ENCODE data around the gene EIPR1.
"Not testable (repeated sequence)": the region's sequence is repeated elsewhere in the genome, so short reads cannot be mapped to it uniquely, and the experiment has no call there.

The EIPR1 gene

DNA sequence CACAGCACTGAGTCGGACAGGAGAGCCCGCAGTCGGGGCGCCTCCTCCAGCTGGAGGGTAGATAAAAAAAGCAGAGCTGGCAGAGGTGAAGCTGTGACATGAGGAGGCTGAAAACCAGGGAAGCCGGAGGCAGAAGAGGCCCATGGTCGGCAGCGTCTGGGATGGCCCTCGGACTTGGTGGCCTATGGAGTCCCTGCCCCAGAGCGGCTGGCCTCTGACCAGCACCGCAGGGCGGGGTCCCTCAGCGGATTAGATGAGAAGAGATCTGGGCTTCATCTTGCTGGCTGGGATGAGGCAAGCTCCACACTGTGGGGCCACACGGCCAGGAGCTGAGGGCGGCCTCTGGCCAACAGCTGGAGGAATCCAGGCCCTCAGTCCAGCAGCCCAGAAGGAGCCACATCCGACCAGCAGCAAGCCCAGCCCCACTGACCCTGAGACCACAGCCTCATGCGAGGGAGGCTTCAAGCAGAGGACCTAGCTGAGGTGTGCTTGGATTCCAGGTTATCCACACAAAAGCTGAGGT is 174.1 kb downstream of the EIPR1 start:
- H3K4me3 ChIP-seq (ENCODE audit: low read depth, low read length), result no peak overlapping the region
- DNase-seq, result no peak
- H3K36me3 ChIP-seq, result peaks cover 3% of the 10 kb centered on the region; the same call in 1 of the 2 replicates
- H3K27ac ChIP-seq, result no peak overlapping the region
- TF ChIP-seq, protein P1, sequence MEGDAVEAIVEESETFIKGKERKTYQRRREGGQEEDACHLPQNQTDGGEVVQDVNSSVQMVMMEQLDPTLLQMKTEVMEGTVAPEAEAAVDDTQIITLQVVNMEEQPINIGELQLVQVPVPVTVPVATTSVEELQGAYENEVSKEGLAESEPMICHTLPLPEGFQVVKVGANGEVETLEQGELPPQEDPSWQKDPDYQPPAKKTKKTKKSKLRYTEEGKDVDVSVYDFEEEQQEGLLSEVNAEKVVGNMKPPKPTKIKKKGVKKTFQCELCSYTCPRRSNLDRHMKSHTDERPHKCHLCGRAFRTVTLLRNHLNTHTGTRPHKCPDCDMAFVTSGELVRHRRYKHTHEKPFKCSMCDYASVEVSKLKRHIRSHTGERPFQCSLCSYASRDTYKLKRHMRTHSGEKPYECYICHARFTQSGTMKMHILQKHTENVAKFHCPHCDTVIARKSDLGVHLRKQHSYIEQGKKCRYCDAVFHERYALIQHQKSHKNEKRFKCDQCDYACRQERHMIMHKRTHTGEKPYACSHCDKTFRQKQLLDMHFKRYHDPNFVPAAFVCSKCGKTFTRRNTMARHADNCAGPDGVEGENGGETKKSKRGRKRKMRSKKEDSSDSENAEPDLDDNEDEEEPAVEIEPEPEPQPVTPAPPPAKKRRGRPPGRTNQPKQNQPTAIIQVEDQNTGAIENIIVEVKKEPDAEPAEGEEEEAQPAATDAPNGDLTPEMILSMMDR (IDR thresholded peaks at IDR 0.05; ENCODE audit: low read depth, low read length), result no peak
- no peaks in the 10 kb centered on the region for H3K27me3 ChIP-seq (ENCODE audit: insufficient read depth, low read depth, severe bottlenecking)
- no peaks in the 10 kb centered on the region for H3K9me3 ChIP-seq (ENCODE audit: severe bottlenecking)

DNA sequence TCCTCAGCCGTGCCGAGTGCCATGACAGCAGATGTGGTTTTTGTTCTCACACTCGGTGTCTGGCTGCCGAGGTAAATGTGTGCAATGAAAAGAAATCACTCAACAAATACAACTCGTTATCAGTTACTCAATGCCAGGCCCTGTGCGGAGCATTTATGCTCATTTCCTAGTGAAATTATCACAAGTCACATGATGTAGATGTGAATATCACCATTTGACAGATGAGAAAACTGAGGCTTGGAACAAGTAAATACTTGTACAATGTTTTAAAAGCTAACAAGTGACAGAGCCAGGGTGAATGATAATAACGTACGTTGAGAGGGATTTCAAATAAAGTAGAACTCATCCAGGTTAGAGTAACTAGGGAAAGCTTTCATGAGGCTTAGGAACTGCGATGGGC is 174.7 kb downstream of the EIPR1 start:
- H3K27me3 ChIP-seq (ENCODE audit: insufficient read depth, low read depth, severe bottlenecking), result no peaks in the 10 kb centered on the region
- H3K4me3 ChIP-seq (ENCODE audit: low read depth, low read length), result no peak overlapping the region
- H3K27ac ChIP-seq, result no peak overlapping the region
- TF ChIP-seq, protein P1 (IDR thresholded peaks at IDR 0.05; ENCODE audit: low read depth, low read length), result no peak
- no peaks in the 10 kb centered on the region for H3K9me3 ChIP-seq (ENCODE audit: severe bottlenecking)
- H3K36me3 ChIP-seq, result no peaks in the 10 kb centered on the region
- DNase-seq, result no peak

DNA sequence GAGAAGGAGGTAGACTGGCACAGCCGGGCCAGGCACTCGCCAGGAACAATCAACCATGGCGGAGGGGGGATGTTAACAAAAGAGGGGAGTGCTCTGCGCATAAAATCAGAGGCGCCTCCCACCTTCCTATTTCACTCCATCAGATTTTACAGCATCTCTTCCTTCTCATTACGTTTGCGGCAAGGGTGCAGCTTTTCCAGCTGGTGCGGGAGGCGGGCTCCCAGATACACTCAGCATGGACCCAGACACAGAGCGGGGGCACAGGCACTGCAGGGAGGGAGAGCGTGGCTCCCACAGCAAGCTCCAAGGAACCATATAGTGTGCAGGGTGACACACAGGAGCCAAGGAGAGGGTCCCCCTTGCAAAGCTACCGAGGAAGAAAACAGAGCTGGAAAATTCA is 176.3 kb downstream of the EIPR1 start:
- Histone ChIP-seq H3K36me3 (no peaks in the 10 kb centered on the region; the same call in none of the 2 replicates), H3K27ac (no peak overlapping the region), H3K9me3 (ENCODE audit: severe bottlenecking) (no peaks in the 10 kb centered on the region), H3K27me3 (ENCODE audit: insufficient read depth, low read depth, severe bottlenecking) (no peaks in the 10 kb centered on the region), H3K4me3 (ENCODE audit: low read depth, low read length) (no peak overlapping the region)
- DNase-seq, result no peak
- TF ChIP-seq, protein P1 (IDR thresholded peaks at IDR 0.05; ENCODE audit: low read depth, low read length), result no peak

DNA sequence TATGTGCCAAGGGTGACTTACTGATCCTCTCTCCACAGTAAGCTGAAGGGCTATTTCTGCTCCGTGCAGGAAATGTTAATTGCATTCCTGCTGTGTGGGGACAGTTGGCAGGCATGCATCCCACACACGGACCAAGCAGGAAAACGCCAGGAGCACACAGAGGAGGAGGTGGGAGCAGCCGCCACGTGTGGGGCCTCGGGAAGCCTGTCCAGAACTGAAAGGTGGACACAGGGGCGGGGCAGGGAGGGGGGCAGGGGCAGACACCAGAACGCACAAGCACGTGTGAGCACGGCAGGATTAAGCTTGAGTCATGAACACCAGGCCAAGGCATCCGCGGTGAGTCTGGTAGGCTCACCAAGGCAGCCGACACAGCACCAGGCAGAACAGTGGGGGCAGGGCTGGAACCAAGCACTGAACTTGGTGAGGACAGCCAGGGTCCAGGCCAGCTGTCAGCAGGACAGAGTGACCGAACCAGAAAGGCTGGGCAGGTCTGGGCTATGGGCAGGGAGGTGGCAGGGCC is 177.1 kb downstream of the EIPR1 start:
- H3K36me3 ChIP-seq, result peaks cover 1% of the 10 kb centered on the region
- H3K9me3 ChIP-seq (ENCODE audit: severe bottlenecking), result no peaks in the 10 kb centered on the region
- TF ChIP-seq, protein P1 (IDR thresholded peaks at IDR 0.05; ENCODE audit: low read depth, low read length), result no peak
- H3K27me3 ChIP-seq (ENCODE audit: insufficient read depth, low read depth, severe bottlenecking), result no peaks in the 10 kb centered on the region
- no peak overlapping the region for H3K4me3 ChIP-seq (ENCODE audit: low read depth, low read length)
- no peak overlapping the region for H3K27ac ChIP-seq
- DNase-seq, result no peak

DNA sequence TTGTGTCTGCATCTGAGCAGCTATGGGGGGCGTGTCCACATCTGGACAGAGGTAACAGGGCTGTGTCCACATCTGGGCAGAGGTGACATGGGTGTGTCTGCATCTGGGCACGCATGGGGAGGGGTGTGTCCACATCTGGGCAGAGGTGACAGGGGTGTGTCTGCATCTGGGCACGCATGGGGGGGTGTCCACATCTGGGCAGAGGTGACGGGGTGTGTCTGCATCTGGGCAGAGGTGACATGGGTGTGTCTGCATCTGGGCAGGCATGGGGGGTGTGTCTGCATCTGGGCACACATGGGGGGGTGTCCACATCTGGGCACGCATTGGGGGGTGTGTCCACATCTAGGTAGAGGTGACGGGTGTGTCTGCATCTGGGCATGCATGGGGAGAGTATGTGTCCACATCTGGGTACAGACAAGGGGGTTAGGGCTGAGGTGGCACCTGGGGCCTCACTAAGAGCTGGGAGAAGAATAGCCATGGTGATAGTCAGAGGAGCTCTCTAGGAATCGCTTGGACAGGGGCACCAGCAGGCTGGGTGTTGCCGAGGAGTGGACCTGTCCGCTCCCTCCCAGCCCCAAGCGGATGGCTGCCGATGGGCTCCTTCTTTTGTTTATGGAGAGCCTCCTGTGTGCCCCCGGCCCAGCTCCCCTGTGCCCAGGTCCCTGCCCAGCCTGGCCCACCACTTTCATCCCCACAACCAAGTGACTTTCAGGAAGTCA is 177.8 kb downstream of the EIPR1 start:
- no peak for DNase-seq
- H3K36me3 ChIP-seq, result peaks cover 8% of the 10 kb centered on the region
- H3K27me3 ChIP-seq (ENCODE audit: insufficient read depth, low read depth, severe bottlenecking), result no peaks in the 10 kb centered on the region
- H3K4me3 ChIP-seq (ENCODE audit: low read depth, low read length), result no peak overlapping the region
- H3K27ac ChIP-seq, result no peak overlapping the region
- H3K9me3 ChIP-seq (ENCODE audit: severe bottlenecking), result no peaks in the 10 kb centered on the region
- TF ChIP-seq, protein P1 (IDR thresholded peaks at IDR 0.05; ENCODE audit: low read depth, low read length), result no peak

DNA sequence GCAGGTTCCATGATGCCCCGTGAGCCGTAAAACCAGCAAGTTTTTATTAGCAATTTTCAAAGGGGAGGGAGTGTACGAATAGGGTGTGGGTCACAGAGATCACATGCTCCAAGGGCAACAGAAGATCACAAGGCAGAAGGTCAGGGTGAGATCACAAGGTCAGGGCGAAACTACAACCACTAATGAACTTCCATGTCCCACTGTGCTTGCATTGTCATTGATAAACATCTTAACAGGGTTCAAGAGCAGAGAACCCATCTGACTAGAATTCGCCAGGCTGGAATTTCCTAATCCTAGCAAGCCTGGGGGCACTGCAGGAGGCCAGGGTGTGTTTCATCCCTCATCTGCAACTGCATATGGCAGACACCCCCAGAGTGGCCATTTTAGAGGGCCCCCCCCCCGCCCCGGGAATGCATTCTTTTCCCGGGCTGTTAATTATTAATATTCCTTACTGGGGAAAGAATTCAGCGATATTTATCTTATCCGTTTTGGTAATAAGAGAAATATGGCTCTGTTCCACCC is 178.9 kb downstream of the EIPR1 start:
- not testable (repeated sequence) for DNase-seq; H3K4me3 ChIP-seq (ENCODE audit: low read depth, low read length); H3K27ac ChIP-seq

More for the DNA sequence above, 178.9 kb downstream of the EIPR1 start:
- H3K36me3 ChIP-seq; H3K27me3 ChIP-seq (ENCODE audit: insufficient read depth, low read depth, severe bottlenecking); H3K9me3 ChIP-seq (ENCODE audit: severe bottlenecking): not testable (repeated sequence)

Data from WERI-Rb-1 (cell line).